Gastroesophageal sphincter (tissue), 4 donors: ENCODE data around the gene CCL16. TPM values are rescaled to one million over a fixed set of nuclear protein-coding genes. Genes with fewer than 3 reads are reported as not detected.
"Not testable (repeated sequence)": the region's sequence is repeated elsewhere in the genome, so short reads cannot be mapped to it uniquely, and the experiment has no call there.

Experiments used
- ATAC-seq: fragments of 150-250 bp; one replicate; pipeline ENCODE4 v1.9.1; 2016; ENCODE audit warnings: mild to moderate bottlenecking, moderate library complexity
- H3K27ac ChIP-seq, 4 donors: fragments of 200-600 bp; sonication (generic) in 3 of 4; 1 replicate in 3 of 4; 2 replicates in 1 of 4; pipeline ENCODE4 v1.5.1; 2016 to 2019
- H3K27me3 ChIP-seq: fragments of 200-600 bp; sonication (generic); one replicate; pipeline ENCODE4 v1.5.1; 2019
- H3K36me3 ChIP-seq, 2 donors: fragments of 200-600 bp; sonication (generic); one replicate each; pipeline ENCODE4 v1.5.1; 2019; ENCODE audit warnings: control low read depth in 1 of 2
- H3K4me1 ChIP-seq, 3 donors: fragments of 200-600 bp; sonication (generic); 1 replicate in 2 of 3; 2 replicates in 1 of 3; pipeline ENCODE4 v1.5.1; 2016 to 2019; ENCODE audit warnings: control low read depth in 2 of 3
- H3K4me3 ChIP-seq, 2 donors: fragments of 200-600 bp; sonication (generic); one replicate each; pipeline ENCODE4 v1.5.1; 2019; ENCODE audit warnings: mild to moderate bottlenecking in 1 of 2, moderate library complexity in 1 of 2
- H3K9me3 ChIP-seq, 3 donors: fragments of 200-600 bp; sonication (generic); one replicate each; pipeline ENCODE4 v1.5.1; 2017 to 2019; ENCODE audit warnings: control low read depth in 2 of 3
- EP300 ChIP-seq: sonication (generic); formaldehyde crosslinking; IDR thresholded peaks from one replicate; pipeline ENCODE4 v1.6.1; 2017; ENCODE audit warnings: antibody characterized with exemption, mild to moderate bottlenecking
- POLR2A ChIP-seq, 2 donors: fragments of 450-650 bp; IDR thresholded peaks; one replicate each; pipeline ENCODE4 v1.6.1; 2017; ENCODE audit warnings: antibody characterized with exemption in 2 of 2, mild to moderate bottlenecking in 2 of 2, moderate library complexity in 1 of 2
- POLR2AphosphoS5 ChIP-seq: sonication (generic); formaldehyde crosslinking; IDR thresholded peaks from one replicate; pipeline ENCODE4 v1.6.1; 2017; ENCODE audit warnings: antibody characterized with exemption
- whole genome bisulfite sequencing, 2 donors: methylation state at CpG; one replicate each; pipeline ENCODE4 v1.1.5; 2018; ENCODE audit warnings: low coverage in 1 of 2; 5-methylcytosine and 5-hydroxymethylcytosine counted together
- total RNA-seq, 4 donors: library from RNA; depleted of rRNA; stranded (reverse); fragments of >200 nt; gene quantifications; one replicate each; pipeline ENCODE4 v1.1.0, GENCODE V29; 2016
- TF ChIP-seq, protein P1 (sequence below), 4 experiments: fragments of 200-600 bp in 2 of 4; fragments of 450-650 bp in 2 of 4; sonication (generic) in 1 of 4; IDR thresholded peaks; one replicate each; pipeline ENCODE4 v1.5.1; 2017 to 2019; ENCODE audit warnings: antibody characterized with exemption in 4 of 4, mild to moderate bottlenecking in 2 of 4, moderate library complexity in 2 of 4

CCL16 gene
- total RNA-seq, 4 donors from 2014 or later, result not detected

DNA sequence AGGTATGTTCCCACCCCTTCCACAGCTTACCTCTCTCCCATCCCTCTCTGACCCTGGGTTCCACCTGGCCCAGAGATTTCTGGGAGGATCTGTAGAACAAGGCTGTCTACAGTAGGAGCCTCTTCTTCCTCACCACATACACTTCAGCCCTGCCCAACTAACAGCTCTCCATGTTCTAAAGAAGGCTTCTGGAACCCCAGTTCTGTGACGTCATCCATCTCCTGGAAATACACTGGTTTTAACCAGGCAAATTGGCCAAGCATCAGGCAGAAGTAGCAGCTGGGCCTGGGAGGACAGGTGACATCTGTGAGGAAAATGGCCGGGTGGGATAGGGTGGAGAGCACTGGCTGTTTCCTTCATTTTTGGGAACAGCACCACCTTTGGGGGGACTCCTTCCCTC lies 37.8 kb downstream of the CCL16 start, which contains the start of gene LYZL6:
TSS of gene LYZL6 (minus strand) at position 177 of the 400 bp plus-strand sequence. CDS start 4,357 bp downstream, outside the sequence.
- TF ChIP-seq, protein P1, sequence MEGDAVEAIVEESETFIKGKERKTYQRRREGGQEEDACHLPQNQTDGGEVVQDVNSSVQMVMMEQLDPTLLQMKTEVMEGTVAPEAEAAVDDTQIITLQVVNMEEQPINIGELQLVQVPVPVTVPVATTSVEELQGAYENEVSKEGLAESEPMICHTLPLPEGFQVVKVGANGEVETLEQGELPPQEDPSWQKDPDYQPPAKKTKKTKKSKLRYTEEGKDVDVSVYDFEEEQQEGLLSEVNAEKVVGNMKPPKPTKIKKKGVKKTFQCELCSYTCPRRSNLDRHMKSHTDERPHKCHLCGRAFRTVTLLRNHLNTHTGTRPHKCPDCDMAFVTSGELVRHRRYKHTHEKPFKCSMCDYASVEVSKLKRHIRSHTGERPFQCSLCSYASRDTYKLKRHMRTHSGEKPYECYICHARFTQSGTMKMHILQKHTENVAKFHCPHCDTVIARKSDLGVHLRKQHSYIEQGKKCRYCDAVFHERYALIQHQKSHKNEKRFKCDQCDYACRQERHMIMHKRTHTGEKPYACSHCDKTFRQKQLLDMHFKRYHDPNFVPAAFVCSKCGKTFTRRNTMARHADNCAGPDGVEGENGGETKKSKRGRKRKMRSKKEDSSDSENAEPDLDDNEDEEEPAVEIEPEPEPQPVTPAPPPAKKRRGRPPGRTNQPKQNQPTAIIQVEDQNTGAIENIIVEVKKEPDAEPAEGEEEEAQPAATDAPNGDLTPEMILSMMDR (IDR thresholded peaks at IDR 0.05), result no peak
- no peak for TF ChIP-seq POLR2A (IDR thresholded peaks at IDR 0.05)
- WGBS, 2 donors, result 33% methylated on average over 1 of the region's 2 CpGs; no CpG with 5 or more reads in 1 of the 2 donors

DNA sequence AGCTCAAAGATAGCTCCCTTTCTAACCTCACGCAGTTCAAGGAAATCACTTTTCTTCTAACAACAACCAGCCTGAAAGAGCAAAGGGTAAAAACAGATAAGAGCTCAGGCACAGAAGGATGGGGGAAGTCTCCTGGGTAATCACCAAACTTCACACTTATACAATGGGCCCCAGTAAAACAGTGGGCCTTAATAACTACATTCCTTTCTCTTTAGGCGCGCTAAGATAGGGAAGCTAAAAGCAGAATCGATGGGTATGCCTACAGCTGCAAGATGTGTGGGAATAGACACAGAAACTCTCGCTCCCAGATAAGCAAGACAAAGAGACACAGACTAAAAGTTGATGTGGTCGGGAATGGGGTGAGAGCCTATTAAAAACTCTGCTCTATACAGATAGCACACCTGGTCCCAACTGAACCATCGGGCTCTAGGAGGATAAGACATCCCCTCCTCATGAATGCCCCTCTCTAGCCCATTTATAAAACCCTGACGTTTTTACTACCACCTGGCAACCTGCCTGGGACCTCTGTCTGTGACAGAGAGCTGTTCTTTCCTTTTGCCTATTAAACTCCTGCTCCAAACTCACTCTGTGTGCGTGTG lies 38.6 kb downstream of the CCL16 start:
- Histone ChIP-seq H3K36me3 (no peaks in the 10 kb centered on the region), H3K4me3 (no peak overlapping the region), H3K9me3 (no peaks in the 10 kb centered on the region), H3K27ac (no peak overlapping the region), H3K27me3 (peaks cover 3% of the 10 kb centered on the region), H3K4me1 (no peaks in the 10 kb centered on the region)
- ATAC-seq, result no peak
- WGBS, 2 donors, result 45 to 58% methylated on average over 7 to 9 of the region's 9 CpGs
- TF ChIP-seq EP300 (no peak), POLR2AphosphoS5 (no peak)

More for the DNA sequence above, 37.8 kb downstream of the CCL16 start, which contains the start of gene LYZL6:
- H3K4me3 ChIP-seq, result no peak within 1 kb of the TSS
- no peak for ATAC-seq
- H3K9me3 ChIP-seq, result no peaks in the 10 kb centered on the region
- no peak within 1 kb of the TSS for H3K27ac ChIP-seq
- no peaks in the 10 kb centered on the region for H3K36me3 ChIP-seq
- H3K27me3 ChIP-seq, result peaks cover 3% of the 10 kb centered on the region
- no peaks in the 10 kb centered on the region for H3K4me1 ChIP-seq

DNA sequence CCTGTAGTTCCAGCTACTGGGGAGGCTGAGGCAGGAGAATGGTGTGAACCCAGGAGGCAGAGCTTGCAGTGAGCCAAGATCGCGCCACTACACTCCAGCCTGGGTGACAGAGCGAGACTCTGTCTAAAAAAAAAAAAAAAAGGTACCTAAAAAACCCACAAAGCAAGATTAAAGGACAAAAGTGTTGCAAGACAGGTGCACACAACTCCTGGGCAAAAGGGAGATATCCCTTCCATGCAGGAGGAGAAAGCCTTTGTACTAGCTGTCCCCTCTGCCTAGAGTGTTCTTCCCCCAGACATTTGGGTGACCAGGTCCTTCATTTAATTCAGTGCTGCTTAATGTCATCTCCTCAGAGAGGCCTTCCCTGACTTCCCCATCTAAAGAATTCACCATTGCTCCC lies 42.8 kb downstream of the CCL16 start:
- H3K4me3 ChIP-seq, H3K9me3 ChIP-seq, H3K27me3 ChIP-seq, H3K4me1 ChIP-seq, ATAC-seq, H3K27ac ChIP-seq, H3K36me3 ChIP-seq: not testable (repeated sequence)
- 100% methylated on average over 2 of the region's 3 CpGs; no CpG with 5 or more reads in 1 of the 2 donors for WGBS, 2 donors

DNA sequence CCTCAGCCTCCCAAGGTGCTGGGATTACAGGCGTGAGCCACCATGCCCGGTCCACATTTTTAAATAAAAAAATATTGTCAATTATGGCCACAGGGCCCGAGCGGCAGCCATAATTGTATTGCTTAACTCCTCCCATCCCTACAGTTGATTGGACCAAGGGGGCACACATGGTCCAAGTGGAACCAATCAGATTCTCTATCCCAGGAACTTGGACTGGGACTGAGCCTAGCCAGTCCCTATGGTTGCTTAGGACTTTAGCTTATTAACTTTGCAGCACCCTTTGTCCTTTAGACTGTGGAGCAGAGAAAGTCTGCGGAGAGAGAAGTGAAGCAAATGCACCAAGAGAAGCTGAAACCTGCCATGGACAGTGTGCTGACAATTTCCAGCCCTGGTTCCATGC lies 45.2 kb downstream of the CCL16 start:
- Histone ChIP-seq H3K4me3 (no peak overlapping the region), H3K27me3 (no peaks in the 10 kb centered on the region), H3K36me3 (no peaks in the 10 kb centered on the region), H3K9me3 (no peaks in the 10 kb centered on the region), H3K27ac (no peak overlapping the region), H3K4me1 (no peaks in the 10 kb centered on the region)
- ATAC-seq, result no peak
- WGBS, 2 donors, result 88 to 100% methylated on average over 1 to 3 of the region's 5 CpGs
- no peak for TF ChIP-seq EP300
- TF ChIP-seq POLR2A (IDR thresholded peaks at IDR 0.05), result no peak
- TF ChIP-seq POLR2AphosphoS5, result no peak
- TF ChIP-seq, protein P1 (IDR thresholded peaks at IDR 0.05), result no peak

DNA sequence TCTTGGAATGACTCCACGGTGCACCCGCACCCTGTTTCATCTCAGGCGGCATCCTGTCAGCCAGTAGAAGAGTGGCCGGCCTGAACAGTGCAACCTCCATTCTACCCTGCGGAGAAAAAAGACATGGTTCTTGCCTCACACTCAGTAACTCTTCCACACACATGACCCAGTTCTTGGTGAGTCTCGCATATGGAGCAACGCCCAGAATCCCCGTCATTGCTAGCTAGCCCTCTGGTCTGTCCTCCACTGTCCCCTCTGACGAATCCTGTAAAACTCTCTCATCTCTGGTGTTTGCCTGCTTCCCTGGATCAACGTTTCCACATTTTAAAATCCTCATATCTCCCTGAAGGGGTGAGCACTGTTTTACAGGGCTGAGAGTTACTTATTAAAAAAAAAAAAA lies 46.5 kb downstream of the CCL16 start:
- WGBS, 2 donors, result 67 to 82% methylated on average over 5 to 10 of the region's 10 CpGs
- Histone ChIP-seq H3K9me3 (no peaks in the 10 kb centered on the region), H3K27ac (no peak overlapping the region), H3K4me3 (no peak overlapping the region), H3K36me3 (no peaks in the 10 kb centered on the region), H3K4me1 (peaks cover 0 to 12% (median 7%) of the 10 kb centered on the region in 3 donors), H3K27me3 (peaks cover 4% of the 10 kb centered on the region)
- no peak for ATAC-seq
- no peak for TF ChIP-seq POLR2AphosphoS5
- TF ChIP-seq, protein P1 (IDR thresholded peaks at IDR 0.05), result no peak
- TF ChIP-seq POLR2A (IDR thresholded peaks at IDR 0.05), result no peak
- TF ChIP-seq EP300, result no peak

DNA sequence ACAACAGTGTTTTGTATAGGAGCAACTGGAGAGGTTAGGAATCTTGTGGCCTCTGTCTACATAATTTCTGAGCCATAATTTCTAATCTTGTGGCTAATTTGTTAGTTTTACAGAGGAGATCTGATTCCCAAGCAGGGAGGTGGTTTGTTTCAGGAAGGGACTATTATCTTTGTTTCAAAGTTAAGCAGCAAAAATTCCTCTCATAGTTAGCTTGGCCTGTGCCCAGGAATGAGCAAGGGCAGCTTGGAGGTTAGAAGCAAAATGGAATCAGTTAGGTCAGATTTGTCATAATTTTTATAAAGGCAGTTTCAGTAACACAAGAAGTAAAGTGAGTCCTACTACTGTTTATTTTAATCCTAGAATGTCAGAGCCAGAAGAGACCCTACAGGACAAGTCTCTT lies 48.7 kb downstream of the CCL16 start:
- Histone ChIP-seq H3K4me1 (peaks cover 0 to 13% (median 7%) of the 10 kb centered on the region in 3 donors), H3K4me3 (no peak overlapping the region), H3K27me3 (peaks cover 24% of the 10 kb centered on the region), H3K27ac (no peak overlapping the region), H3K36me3 (no peaks in the 10 kb centered on the region), H3K9me3 (no peaks in the 10 kb centered on the region)
- ATAC-seq, result no peak
- TF ChIP-seq, protein P1 (IDR thresholded peaks at IDR 0.05), result no peak
- TF ChIP-seq EP300 (no peak), POLR2A (IDR thresholded peaks at IDR 0.05) (no peak), POLR2AphosphoS5 (no peak)
